B cell (primary cell): Measurements from ENCODE around the gene GRIK3. TPM values are rescaled to one million over a fixed set of nuclear protein-coding genes. Genes with fewer than 3 reads are reported as not detected.

Source experiments
- ATAC-seq: fragments of 200-7000 bp; cut with Tn5 transposase; one replicate; pipeline ENCODE4 v1.10.0; 2021; ENCODE audit warnings: low read depth, mild to moderate bottlenecking, moderate number of reproducible peaks, moderate library complexity
- CTCF ChIA-PET: fragments of 350-600 bp; sonication (Branson Sonifier 250); formaldehyde crosslinking; loops from one replicate; lab custom pipeline; 2021; ENCODE audit warnings: antibody characterized with exemption, inconsistent platforms; lab: Charles Lee
- POLR2A ChIA-PET: fragments of 350-600 bp; sonication (Branson Sonifier 250); formaldehyde crosslinking; loops from one replicate; lab custom pipeline; 2021; ENCODE audit warnings: antibody characterized with exemption; lab: Charles Lee
- DNase-seq: peaks from one replicate; pipeline ENCODE4 v3.0.0; 2013
- H2AFZ ChIP-seq: 2 replicates; pipeline ENCODE4 v1.6.1; 2012; ENCODE audit warnings: mild to moderate bottlenecking, low read depth, low read length; ENCODE audit not compliant: insufficient read depth, poor library complexity, severe bottlenecking
- H3K27ac ChIP-seq, 2 donors: 1 replicate in 1 of 2; 2 replicates in 1 of 2; pipeline ENCODE4 v1.5.1; 2012 to 2013; ENCODE audit warnings: low read length in 2 of 2, mild to moderate bottlenecking in 2 of 2, moderate library complexity in 1 of 2
- H3K27me3 ChIP-seq, 4 experiments: fragments of 200-600 bp in 1 of 4; sonication (generic) in 1 of 4; replicated peaks in 1 of 4; 1 replicate in 2 of 4; 2 replicates in 2 of 4; pipeline versions ENCODE4 v1.6.1 to v1.7.0; 2013 to 2016; ENCODE audit warnings: low read length in 3 of 4, mild to moderate bottlenecking in 2 of 4, mixed read lengths in 1 of 4, moderate library complexity in 1 of 4; ENCODE audit not compliant: insufficient read depth in 4 of 4, control insufficient read depth in 3 of 4; ENCODE audit errors: control extremely low read depth in 1 of 4
- H3K36me3 ChIP-seq, 2 experiments: replicated peaks in 1 of 2; 1 replicate in 1 of 2; 2 replicates in 1 of 2; pipeline versions ENCODE4 v1.6.1 to v1.7.1; 2013; ENCODE audit warnings: low read length in 1 of 2; ENCODE audit not compliant: insufficient read depth in 2 of 2, control insufficient read depth in 1 of 2; ENCODE audit errors: control extremely low read depth in 1 of 2, extremely low read depth in 1 of 2
- H3K4me1 ChIP-seq, 2 donors: fragments of 200-600 bp in 1 of 2; sonication (generic) in 1 of 2; 1 replicate in 1 of 2; 2 replicates in 1 of 2; pipeline versions ENCODE4 v1.5.1 to v1.6.1; 2013 to 2017; ENCODE audit warnings: low read length in 2 of 2; ENCODE audit not compliant: control insufficient read depth in 2 of 2, insufficient read depth in 2 of 2
- H3K4me2 ChIP-seq: replicated peaks from 2 replicates; pipeline ENCODE3; 2012; ENCODE audit warnings: mild to moderate bottlenecking, low read depth, low read length; ENCODE audit not compliant: poor library complexity, severe bottlenecking
- H3K4me3 ChIP-seq, 5 experiments: fragments of 200-600 bp in 1 of 5; sonication (generic) in 1 of 5; 1 replicate in 3 of 5; 2 replicates in 2 of 5; pipeline versions ENCODE4 v1.5.1 to v1.7.0; 2011 to 2016; ENCODE audit warnings: low read length in 4 of 5, mild to moderate bottlenecking in 4 of 5, low read depth in 2 of 5, control low read depth in 1 of 5, moderate library complexity in 1 of 5; ENCODE audit not compliant: insufficient read depth in 1 of 5; ENCODE audit errors: control extremely low read depth in 1 of 5, extremely low read depth in 1 of 5
- H3K79me2 ChIP-seq: fragments of 200-600 bp; sonication (generic); one replicate; pipeline ENCODE4 v1.6.0; 2016; ENCODE audit warnings: low read length; ENCODE audit not compliant: control insufficient read depth, insufficient read depth
- H3K9ac ChIP-seq: fragments of 200-600 bp; sonication (generic); 2 replicates; pipeline ENCODE4 v1.6.1; 2017; ENCODE audit warnings: mild to moderate bottlenecking, low read length, moderate library complexity
- H3K9me3 ChIP-seq, 3 donors: one replicate each; pipeline versions ENCODE4 v1.6.1 to v1.7.1; 2013; ENCODE audit warnings: low read length in 2 of 3; ENCODE audit not compliant: control insufficient read depth in 2 of 3, insufficient read depth in 1 of 3; ENCODE audit errors: control extremely low read depth in 1 of 3
- H4K20me1 ChIP-seq: 2 replicates; pipeline ENCODE4 v1.6.0; 2012; ENCODE audit warnings: mild to moderate bottlenecking, low read length; ENCODE audit not compliant: insufficient read depth, control insufficient read depth, poor library complexity, severe bottlenecking
- H3K27ac Mint-ChIP-seq: one replicate; pipeline ENCODE4 v1.8.0; 2021; ENCODE audit warnings: mixed read lengths
- H3K27me3 Mint-ChIP-seq: one replicate; pipeline ENCODE4 v1.8.0; 2021; ENCODE audit warnings: mixed read lengths
- H3K4me1 Mint-ChIP-seq: one replicate; pipeline ENCODE4 v1.8.0; 2021; ENCODE audit warnings: mixed read lengths
- H3K4me3 Mint-ChIP-seq: one replicate; pipeline ENCODE4 v1.8.0; 2021; ENCODE audit warnings: mixed read lengths
- H3K9me3 Mint-ChIP-seq: one replicate; pipeline ENCODE4 v1.8.0; 2022; ENCODE audit warnings: mixed read lengths; ENCODE audit not compliant: insufficient read depth
- CTCF ChIP-seq: fragments of 200-600 bp; IDR thresholded peaks from one replicate; pipeline ENCODE4 v1.8.0; 2022; ENCODE audit warnings: antibody characterized with exemption, mild to moderate bottlenecking
- EZH2 ChIP-seq: IDR thresholded peaks from 2 replicates; pipeline ENCODE4 v1.6.1; 2012; ENCODE audit warnings: borderline replicate concordance, low read depth, mild to moderate bottlenecking, moderate library complexity, low read length; ENCODE audit not compliant: insufficient read depth, poor library complexity, severe bottlenecking
- WGBS: methylation state at CpG from one replicate; pipeline ENCODE4 v1.1.5; 2013; ENCODE audit warnings: missing lambda C conversion rate; ENCODE audit not compliant: insufficient coverage; 5-methylcytosine and 5-hydroxymethylcytosine counted together
- intact Hi-C: fragments of 100-400 bp; cut with micrococcal nuclease; formaldehyde crosslinking; loops from one replicate; pipeline ENCODE4 v1.10.0; 2022
- polyA plus RNA-seq: library from polyadenylated mRNA; depleted of rRNA; stranded (reverse); fragments of >200 nt; gene quantifications from 2 replicates; pipeline ENCODE4 v1.2.3, GENCODE V29; 2012
- total RNA-seq, 2 donors: library from RNA; stranded (reverse); fragments of 120-200 nt in 1 of 2; gene quantifications; 1 replicate in 1 of 2; 2 replicates in 1 of 2; pipeline versions ENCODE4 v1.2.3 to v1.2.4, GENCODE V29; 2013 to 2022

GRIK3 gene
- total and polyA plus RNA-seq, 2 donors (not counting 1 experiment from before 2014, with no cell fraction given) = 0.12 to 1.5 TPM

- no peak for DNase-seq
- Mint-ChIP-seq H3K4me3 (no peak overlapping the region), H3K27ac (no peak overlapping the region), H3K27me3 (peaks cover 15% of the 10 kb centered on the region), H3K4me1 (peaks cover 5% of the 10 kb centered on the region), H3K9me3 (no peaks in the 10 kb centered on the region)
- no peaks in the 10 kb centered on the region for H3K4me1 ChIP-seq
- ChIA-PET CTCF (no interaction called here), POLR2A (no interaction called here)
- no peaks in the 10 kb centered on the region for H3K79me2 ChIP-seq
- no peaks in the 10 kb centered on the region for H3K36me3 ChIP-seq
- H3K9me3 ChIP-seq = no peaks in the 10 kb centered on the region
- no peak overlapping the region for H3K27ac ChIP-seq
- no peak overlapping the region for H2AFZ ChIP-seq
- intact Hi-C loops = no loop called here
- no peak for ATAC-seq
- H3K27me3 ChIP-seq = peaks cover 0 to 2% (median 0%) of the 10 kb centered on the region in 4 experiments
- no peak overlapping the region for H3K4me3 ChIP-seq
- TF ChIP-seq CTCF (no peak), EZH2 (no peak)
- WGBS = 77% methylated on average over 5 of the region's 5 CpGs
- H3K9ac ChIP-seq = no peak overlapping the region
- no peak overlapping the region for H3K4me2 ChIP-seq
- H4K20me1 ChIP-seq = no peaks in the 10 kb centered on the region
Observed at GRCh38 chr1:36951761-36952160, 82.6 kb downstream of the GRIK3 start.

GRCh38 chr1:36951292-36951750, 83.0 kb downstream of the GRIK3 start:
- Histone ChIP-seq H3K27me3 (peaks cover 0 to 2% (median 0%) of the 10 kb centered on the region in 4 experiments), H3K9me3 (no peaks in the 10 kb centered on the region), H3K36me3 (no peaks in the 10 kb centered on the region), H3K4me2 (no peak overlapping the region), H3K79me2 (no peaks in the 10 kb centered on the region), H3K4me3 (no peak overlapping the region), H3K9ac (no peak overlapping the region), H3K27ac (no peak overlapping the region), H2AFZ (no peak overlapping the region), H4K20me1 (no peaks in the 10 kb centered on the region), H3K4me1 (no peaks in the 10 kb centered on the region)
- Mint-ChIP-seq H3K27me3 (peaks cover 19% of the 10 kb centered on the region), H3K27ac (no peak overlapping the region), H3K4me1 (peaks cover 5% of the 10 kb centered on the region), H3K9me3 (no peaks in the 10 kb centered on the region), H3K4me3 (no peak overlapping the region)
- 59% methylated on average over 7 of the region's 7 CpGs for WGBS
- no peak for DNase-seq
- no peak for ATAC-seq
- intact Hi-C loops = no loop called here
- POLR2A ChIA-PET = no interaction called here
- CTCF ChIA-PET = no interaction called here
- TF ChIP-seq CTCF = no peak
- no peak for TF ChIP-seq EZH2
